Adrenal gland (tissue), 12 donors: ENCODE data around the gene SSBP2. TPM values are rescaled to one million over a fixed set of nuclear protein-coding genes. Genes with fewer than 3 reads are reported as not detected.

Experiments used
- DNase-seq, 7 donors: peaks; one replicate each; pipeline ENCODE4 v3.0.0-alpha.2; 2019 to 2020
- H3K27ac ChIP-seq, 5 donors: fragments of 200-600 bp; sonication (generic) in 4 of 5; 1 replicate in 3 of 5; 2 replicates in 2 of 5; pipeline versions ENCODE4 v1.5.1 to v1.8.0; 2016 to 2020; ENCODE audit warnings: mild to moderate bottlenecking in 1 of 5
- H3K27me3 ChIP-seq: fragments of 200-600 bp; 2 replicates; pipeline ENCODE4 v1.8.0; 2021
- H3K36me3 ChIP-seq, 2 donors: fragments of 200-600 bp; replicated peaks in 1 of 2; 1 replicate in 1 of 2; 2 replicates in 1 of 2; pipeline versions ENCODE4 v1.5.1 to v1.8.0; 2018 to 2022
- H3K4me1 ChIP-seq, 2 donors: fragments of 200-600 bp; replicated peaks in 1 of 2; 1 replicate in 1 of 2; 2 replicates in 1 of 2; pipeline versions ENCODE4 v1.5.1 to v1.8.0; 2018 to 2021
- H3K4me3 ChIP-seq, 4 donors: fragments of 200-600 bp; sonication (generic) in 3 of 4; one replicate each; pipeline ENCODE4 v1.5.1; 2016 to 2018
- H3K9me3 ChIP-seq, 3 donors: fragments of 200-600 bp; sonication (generic) in 1 of 3; replicated peaks in 1 of 3; 1 replicate in 2 of 3; 2 replicates in 1 of 3; pipeline versions ENCODE4 v1.5.1 to v1.8.0; 2016 to 2021
- POLR2A ChIP-seq, 2 donors: fragments of 450-650 bp; IDR thresholded peaks; one replicate each; pipeline ENCODE4 v1.6.1; 2017; ENCODE audit warnings: antibody characterized with exemption in 2 of 2, mild to moderate bottlenecking in 2 of 2, moderate library complexity in 1 of 2
- WGBS, 4 donors: extraction: QIAGEN DNeasy Blood & Tissue Kit in 2 of 4; methylation state at CpG; one replicate each; pipeline versions ENCODE4 v1.1.5 to v1.1.7; 2013 to 2017; 5-methylcytosine and 5-hydroxymethylcytosine counted together
- intact Hi-C, 2 donors: fragments of 100-400 bp; cut with DNase I; formaldehyde crosslinking; loops; one replicate each; pipeline versions ENCODE4 v1.14.1 to v1.15.0; 2022 to 2023
- polyA plus RNA-seq, 3 donors: library from polyadenylated mRNA; stranded (reverse); fragments of 200-250 nt in 2 of 3; fragments of 350-450 nt in 1 of 3; fragmentation: Illumina TruSeq in 1 of 3; extraction: RNeasy Lipid Tissue Mini Kit (QIAGEN cat#74804) in 1 of 3; gene quantifications; one replicate each; pipeline ENCODE4 v1.2.3, GENCODE V29; 2013 to 2014
- total RNA-seq, 9 donors: library from RNA; depleted of rRNA in 4 of 9; stranded (reverse); fragments of >200 nt in 4 of 9; fragments of 120-200 nt in 1 of 9; fragmentation: NEBNext Ultra II Directional in 1 of 9; extraction: Animal tissue kit (Norgen Biotek cat#: 25700) in 1 of 9; gene quantifications; one replicate each; pipeline versions ENCODE4 v1.1.0 to v1.2.4, GENCODE V29; 2013 to 2023
- TF ChIP-seq, protein P1 (sequence below), 6 experiments: fragments of 450-650 bp in 4 of 6; fragments of 200-600 bp in 2 of 6; sonication (generic) in 1 of 6; IDR thresholded peaks; 1 replicate in 5 of 6; 2 replicates in 1 of 6; pipeline versions ENCODE4 v1.5.1 to v1.8.0; 2016 to 2021; ENCODE audit warnings: antibody characterized with exemption in 6 of 6, mild to moderate bottlenecking in 2 of 6, moderate library complexity in 1 of 6
- donor health status: healthy with polysubstance abuse.
- donor health status: Bipolar disorder and iron deficiency.
- donor health status: DM: yes; HTN: yes; CAD: no.
- donor health status: DM: no; HTN: no; CAD: no.
- donor health status: DM: no; HTN: no; CAD: no.
- donor health status: DM: yes; HTN: yes; CAD: no.

Gene SSBP2
- total and polyA plus RNA-seq, 12 donors = 16.2 to 424 (median 25.4) TPM

DNA sequence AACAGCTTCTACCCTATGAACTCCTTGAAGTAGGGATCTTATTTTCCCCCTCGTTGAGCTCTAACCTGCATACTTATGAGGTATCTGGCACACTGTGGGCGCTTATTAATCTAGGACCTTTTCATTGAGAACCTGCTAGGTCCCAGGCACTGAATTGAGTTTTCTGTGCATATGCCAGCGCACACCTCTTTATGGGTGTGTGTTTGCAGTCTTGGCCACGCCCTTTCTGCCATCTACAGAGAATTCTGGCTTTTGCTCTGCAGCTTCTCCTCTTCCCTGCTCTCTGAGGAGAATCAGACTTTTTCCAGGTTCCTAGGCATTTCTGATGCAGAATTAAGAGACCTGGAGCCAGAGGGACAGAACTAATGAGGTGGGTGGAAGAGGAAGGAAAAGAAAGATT, 25.4 kb upstream of the SSBP2 start:
- intact Hi-C loops = no loop called here
- H3K27ac ChIP-seq = no peak overlapping the region
- H3K9me3 ChIP-seq = no peaks in the 10 kb centered on the region
- 97% methylated on average over 4 of the region's 4 CpGs for WGBS, 4 donors
- H3K4me1 ChIP-seq = peaks cover 0 to 22% of the 10 kb centered on the region in 2 donors
- no peaks in the 10 kb centered on the region for H3K27me3 ChIP-seq
- H3K4me3 ChIP-seq = no peak overlapping the region
- H3K36me3 ChIP-seq = no peaks in the 10 kb centered on the region
- DNase-seq = no peak
- TF ChIP-seq POLR2A (IDR thresholded peaks at IDR 0.05) = no peak
- TF ChIP-seq, protein P1, sequence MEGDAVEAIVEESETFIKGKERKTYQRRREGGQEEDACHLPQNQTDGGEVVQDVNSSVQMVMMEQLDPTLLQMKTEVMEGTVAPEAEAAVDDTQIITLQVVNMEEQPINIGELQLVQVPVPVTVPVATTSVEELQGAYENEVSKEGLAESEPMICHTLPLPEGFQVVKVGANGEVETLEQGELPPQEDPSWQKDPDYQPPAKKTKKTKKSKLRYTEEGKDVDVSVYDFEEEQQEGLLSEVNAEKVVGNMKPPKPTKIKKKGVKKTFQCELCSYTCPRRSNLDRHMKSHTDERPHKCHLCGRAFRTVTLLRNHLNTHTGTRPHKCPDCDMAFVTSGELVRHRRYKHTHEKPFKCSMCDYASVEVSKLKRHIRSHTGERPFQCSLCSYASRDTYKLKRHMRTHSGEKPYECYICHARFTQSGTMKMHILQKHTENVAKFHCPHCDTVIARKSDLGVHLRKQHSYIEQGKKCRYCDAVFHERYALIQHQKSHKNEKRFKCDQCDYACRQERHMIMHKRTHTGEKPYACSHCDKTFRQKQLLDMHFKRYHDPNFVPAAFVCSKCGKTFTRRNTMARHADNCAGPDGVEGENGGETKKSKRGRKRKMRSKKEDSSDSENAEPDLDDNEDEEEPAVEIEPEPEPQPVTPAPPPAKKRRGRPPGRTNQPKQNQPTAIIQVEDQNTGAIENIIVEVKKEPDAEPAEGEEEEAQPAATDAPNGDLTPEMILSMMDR (IDR thresholded peaks at IDR 0.05) = no peak

- Histone ChIP-seq H3K27ac (no peak overlapping the region), H3K9me3 (no peaks in the 10 kb centered on the region), H3K36me3 (no peaks in the 10 kb centered on the region), H3K4me3 (no peak overlapping the region), H3K27me3 (no peaks in the 10 kb centered on the region), H3K4me1 (peaks cover 0 to 16% of the 10 kb centered on the region in 2 donors)
- WGBS, 4 donors = 83 to 100% (median 95%) methylated on average over 2 of the region's 2 CpGs
- intact Hi-C loops = no loop called here
- TF ChIP-seq, protein P1 (IDR thresholded peaks at IDR 0.05) = no peak
- no peak for TF ChIP-seq POLR2A (IDR thresholded peaks at IDR 0.05)
- no peak for DNase-seq
Observed at GRCh38 chr5:81774374-81774773, 23.5 kb upstream of the SSBP2 start.

DNA sequence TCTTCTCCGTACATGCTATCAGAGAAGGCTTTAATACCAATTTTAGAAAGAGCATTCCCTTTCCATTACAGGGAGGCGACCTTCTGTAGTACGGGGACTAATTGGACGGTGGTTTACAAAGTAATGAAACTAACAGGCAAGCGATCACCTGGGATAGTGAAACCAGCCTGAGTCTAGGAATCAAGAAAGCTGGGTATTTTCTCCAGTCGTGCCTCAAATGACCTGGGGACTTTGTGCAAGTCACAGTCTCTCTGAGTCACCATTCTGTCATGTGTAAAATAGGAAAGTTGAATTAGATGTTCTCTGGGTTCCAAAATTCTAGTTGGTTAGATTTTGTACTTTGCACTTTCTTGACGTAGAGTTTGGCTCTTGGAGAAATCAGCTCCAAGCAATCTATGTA, 22.7 kb upstream of the SSBP2 start:
- TF ChIP-seq, protein P1 (IDR thresholded peaks at IDR 0.05) = no peak
- TF ChIP-seq POLR2A (IDR thresholded peaks at IDR 0.05) = no peak
- Histone ChIP-seq H3K9me3 (no peaks in the 10 kb centered on the region), H3K4me3 (no peak overlapping the region), H3K27ac (no peak overlapping the region), H3K36me3 (no peaks in the 10 kb centered on the region), H3K4me1 (peaks cover 0 to 10% of the 10 kb centered on the region in 2 donors), H3K27me3 (no peaks in the 10 kb centered on the region)
- intact Hi-C loops = no loop called here
- DNase-seq = no peak
- 85 to 92% (median 88%) methylated on average over 7 of the region's 7 CpGs for WGBS, 4 donors

- no peaks in the 10 kb centered on the region for H3K9me3 ChIP-seq
- no peak for DNase-seq
- WGBS, 4 donors = 95 to 100% (median 97%) methylated on average over 3 of the region's 3 CpGs
- no peak overlapping the region for H3K4me3 ChIP-seq
- peak overlapping the region in 1 of 5 donors; percentile 3 for H3K27ac ChIP-seq
- peaks cover 0 to 6% of the 10 kb centered on the region in 2 donors for H3K4me1 ChIP-seq
- H3K27me3 ChIP-seq = no peaks in the 10 kb centered on the region
- H3K36me3 ChIP-seq = no peaks in the 10 kb centered on the region
- TF ChIP-seq, protein P1 (IDR thresholded peaks at IDR 0.05) = no peak
- intact Hi-C loops = no loop called here
Observed at GRCh38 chr5:81773161-81773560, 22.3 kb upstream of the SSBP2 start.
